H1 (cell line): ENCODE results near the gene SLC5A2. TPM values are rescaled to one million over a fixed set of nuclear protein-coding genes. Genes with fewer than 3 reads are reported as not detected.

Experiments
- CTCF ChIA-PET: fragments of 300-600 bp; sonication (Branson Sonifier 250); formaldehyde crosslinking; loops from one replicate; lab custom pipeline; 2021; ENCODE audit not compliant: partially characterized antibody; lab: Charles Lee
- POLR2A ChIA-PET: fragments of 300-600 bp; sonication (Branson Sonifier 250); formaldehyde crosslinking; loops from one replicate; lab custom pipeline; 2021; ENCODE audit warnings: inconsistent platforms; ENCODE audit not compliant: partially characterized antibody; lab: Charles Lee
- DNase-seq, 2 experiments: peaks; one replicate each; pipeline versions ENCODE4 v3.0.0 to v3.0.0-alpha.2; 2010 to 2022; ENCODE audit warnings: low spot score in 2 of 2, low read depth in 1 of 2, mixed read lengths in 1 of 2
- FAIRE-seq: peaks from 2 replicates; lab custom pipeline; 2011; peaks lifted over from hg19 to GRCh38; lab: Jason Lieb, UNC
- H2AFZ ChIP-seq: 2 replicates; pipeline ENCODE4 v1.8.1; 2012; ENCODE audit warnings: low read length, inconsistent platforms
- H2AK5ac ChIP-seq: 2 replicates; pipeline ENCODE4 v1.6.1; 2013; ENCODE audit warnings: low read depth, low read length
- H2BK120ac ChIP-seq: replicated peaks from 2 replicates; pipeline ENCODE3; 2013; ENCODE audit warnings: low read depth, low read length, inconsistent platforms
- H2BK12ac ChIP-seq: 2 replicates; pipeline ENCODE4 v1.6.1; 2013; ENCODE audit warnings: low read depth, low read length
- H2BK15ac ChIP-seq: 2 replicates; pipeline ENCODE4 v1.6.1; 2013; ENCODE audit warnings: low read length
- H2BK20ac ChIP-seq: 2 replicates; pipeline ENCODE4 v1.6.1; 2013; ENCODE audit warnings: low read length
- H2BK5ac ChIP-seq: 2 replicates; pipeline ENCODE4 v1.6.1; 2013; ENCODE audit warnings: low read depth, low read length
- H3K14ac ChIP-seq: 2 replicates; pipeline ENCODE4 v1.6.1; 2013; ENCODE audit warnings: inconsistent platforms; ENCODE audit not compliant: insufficient read length
- H3K18ac ChIP-seq: 2 replicates; pipeline ENCODE4 v1.6.1; 2013; ENCODE audit warnings: low read length; ENCODE audit errors: extremely low read depth
- H3K23ac ChIP-seq: 2 replicates; pipeline ENCODE4 v1.6.1; 2013; ENCODE audit warnings: inconsistent platforms; ENCODE audit not compliant: insufficient read length
- H3K23me2 ChIP-seq: 2 replicates; pipeline ENCODE4 v1.6.1; 2013; ENCODE audit warnings: low read depth, low read length
- H3K27ac ChIP-seq: 2 replicates; pipeline ENCODE4 v1.6.1; 2011; ENCODE audit warnings: low read depth, low read length, inconsistent platforms
- H3K27me3 ChIP-seq, 4 experiments: replicated peaks in 1 of 4; 1 replicate in 1 of 4; 2 replicates in 3 of 4; pipeline versions ENCODE4 v1.6.1 to v1.8.1; 2011 to 2013; ENCODE audit warnings: low read length in 3 of 4, mild to moderate bottlenecking in 3 of 4, inconsistent platforms in 2 of 4, mixed read lengths in 2 of 4, moderate library complexity in 1 of 4; ENCODE audit not compliant: control insufficient read depth in 3 of 4, insufficient read depth in 3 of 4; ENCODE audit errors: extremely low read depth in 1 of 4
- H3K36me3 ChIP-seq, 4 experiments: 2 replicates each; pipeline versions ENCODE4 v1.6.1 to v1.8.1; 2011 to 2013; ENCODE audit warnings: mild to moderate bottlenecking in 4 of 4, low read length in 3 of 4, moderate library complexity in 2 of 4, control low read depth in 1 of 4, inconsistent platforms in 1 of 4; ENCODE audit not compliant: insufficient read depth in 4 of 4, control insufficient read depth in 2 of 4
- H3K4ac ChIP-seq: replicated peaks from 2 replicates; pipeline ENCODE3; 2013; ENCODE audit warnings: low read length, low read depth, mixed read lengths, inconsistent platforms; ENCODE audit not compliant: insufficient read length
- H3K4me1 ChIP-seq, 4 experiments: replicated peaks in 1 of 4; 1 replicate in 1 of 4; 2 replicates in 3 of 4; pipeline versions ENCODE4 v1.6.1 to v1.8.1; 2011 to 2013; ENCODE audit warnings: low read length in 3 of 4, inconsistent platforms in 2 of 4, mixed read lengths in 1 of 4; ENCODE audit not compliant: insufficient read depth in 4 of 4, control insufficient read depth in 3 of 4
- H3K4me2 ChIP-seq, 2 experiments: 2 replicates each; pipeline versions ENCODE4 v1.6.1 to v1.8.1; 2011 to 2013; ENCODE audit warnings: low read depth in 2 of 2, low read length in 2 of 2, control low read depth in 1 of 2, inconsistent platforms in 1 of 2, mild to moderate bottlenecking in 1 of 2; ENCODE audit not compliant: insufficient read depth in 1 of 2
- H3K4me3 ChIP-seq, 4 experiments: fragments of 200-600, 300-600 bp in 1 of 4; sonication (generic), shearing (Covaris generic), sonication (Bioruptor Twin) in 1 of 4; 2 replicates each; pipeline versions ENCODE4 v1.5.1 to v1.8.1; 2011 to 2016; ENCODE audit warnings: low read length in 4 of 4, low read depth in 3 of 4, control low read depth in 2 of 4, inconsistent platforms in 2 of 4, mild to moderate bottlenecking in 2 of 4, mixed read lengths in 1 of 4, moderate library complexity in 1 of 4; ENCODE audit not compliant: insufficient read depth in 2 of 4; ENCODE audit errors: extremely low read depth in 1 of 4
- H3K56ac ChIP-seq: replicated peaks from 2 replicates; pipeline ENCODE3; 2013; ENCODE audit warnings: low read depth, mild to moderate bottlenecking, mixed read lengths, low read length, inconsistent platforms; ENCODE audit not compliant: insufficient read length
- H3K79me1 ChIP-seq: 2 replicates; pipeline ENCODE4 v1.6.1; 2013; ENCODE audit warnings: low read depth, low read length, control low read depth
- H3K79me2 ChIP-seq, 2 experiments: 2 replicates each; pipeline versions ENCODE4 v1.6.1 to v1.8.1; 2012 to 2013; ENCODE audit warnings: low read length in 2 of 2, mild to moderate bottlenecking in 2 of 2, inconsistent platforms in 1 of 2; ENCODE audit not compliant: insufficient read depth in 2 of 2, control insufficient read depth in 1 of 2
- H3K9ac ChIP-seq, 4 experiments: replicated peaks in 1 of 4; 1 replicate in 1 of 4; 2 replicates in 3 of 4; pipeline versions ENCODE4 v1.6.1 to v1.8.1; 2011 to 2013; ENCODE audit warnings: low read depth in 3 of 4, low read length in 3 of 4, control low read depth in 2 of 4, mild to moderate bottlenecking in 2 of 4, moderate library complexity in 2 of 4, inconsistent platforms in 1 of 4; ENCODE audit errors: extremely low read depth in 1 of 4
- H3K9me3 ChIP-seq, 2 experiments: 2 replicates each; pipeline versions ENCODE4 v1.6.1 to v1.8.1; 2012 to 2013; ENCODE audit warnings: mild to moderate bottlenecking in 2 of 2, moderate library complexity in 2 of 2, control low read depth in 1 of 2, inconsistent platforms in 1 of 2, low read depth in 1 of 2, low read length in 1 of 2, mixed read lengths in 1 of 2; ENCODE audit not compliant: insufficient read depth in 2 of 2
- H4K20me1 ChIP-seq, 2 experiments: replicated peaks in 1 of 2; 2 replicates each; pipeline versions ENCODE3 to v1.8.1; 2011 to 2013; ENCODE audit warnings: inconsistent platforms in 2 of 2, low read length in 2 of 2, mild to moderate bottlenecking in 1 of 2; ENCODE audit not compliant: insufficient read depth in 2 of 2, control insufficient read depth in 1 of 2
- H4K5ac ChIP-seq: 2 replicates; pipeline ENCODE4 v1.6.1; 2013; ENCODE audit warnings: low read length, low read depth, mixed read lengths, inconsistent platforms; ENCODE audit not compliant: insufficient read length
- H4K8ac ChIP-seq: 2 replicates; pipeline ENCODE4 v1.8.0; 2013; ENCODE audit warnings: mild to moderate bottlenecking, moderate library complexity, low read length, inconsistent platforms; ENCODE audit not compliant: insufficient read depth; ENCODE audit errors: extremely low read depth
- H4K91ac ChIP-seq: replicated peaks from 2 replicates; pipeline ENCODE3; 2013; ENCODE audit warnings: low read length, mixed read lengths, inconsistent platforms; ENCODE audit not compliant: insufficient read length
- RNF2 ChIP-seq: fragments of 200-900, 300-1000 bp; sonication (generic); IDR thresholded peaks from 2 replicates; pipeline ENCODE4 v1.7.1; 2016; ENCODE audit warnings: borderline replicate concordance, low read depth, mild to moderate bottlenecking, antibody characterized with exemption, low read length; ENCODE audit not compliant: poor library complexity, severe bottlenecking; ENCODE audit errors: missing control alignments
- SAP30 ChIP-seq: fragments of 300-600 bp; sonication (generic); IDR thresholded peaks from 2 replicates; pipeline ENCODE4 v1.7.1; 2012; ENCODE audit warnings: low read length, moderate library complexity, mild to moderate bottlenecking, inconsistent platforms; ENCODE audit not compliant: insufficient read depth, insufficient replicate concordance
- WGBS, 2 experiments: shearing (Covaris generic) in 1 of 2; methylation state at CpG; one replicate each; pipeline versions ENCODE4 v1.1.6 to v1.1.7; 2013 to 2015; ENCODE audit warnings: low lambda C conversion rate in 2 of 2, mixed read lengths in 2 of 2, inconsistent platforms in 1 of 2, low coverage in 1 of 2, missing lambda C conversion rate in 1 of 2; ENCODE audit not compliant: insufficient replicate concordance in 2 of 2, insufficient coverage in 1 of 2, insufficient read length in 1 of 2; ENCODE audit errors: extremely low coverage in 1 of 2, missing lambda C conversion rate in 1 of 2; 5-methylcytosine and 5-hydroxymethylcytosine counted together
- polyA plus RNA-seq, 7 experiments: library from polyadenylated mRNA; depleted of rRNA in 3 of 7; stranded (reverse) in 5 of 7; unstranded in 2 of 7; fragments of >200 nt in 5 of 7; fragments of 200-250 nt in 2 of 7; gene quantifications; 1 replicate in 5 of 7; 2 replicates in 1 of 7; 4 replicates in 1 of 7; pipeline versions ENCODE4 v1.2.1 to v1.2.3, GENCODE V29; 2011 to 2013; ENCODE audit warnings: missing spikeins in 2 of 7, mixed read lengths in 2 of 7
- total RNA-seq: library from RNA; stranded (reverse); fragmentation: NEBNext Ultra II Directional; extraction: Animal tissue kit (Norgen Biotek cat#: 25700); gene quantifications from 2 replicates; pipeline ENCODE4 v1.2.1, GENCODE V29; 2021

Gene SLC5A2
- total and polyA plus RNA-seq, 2 of the 8 experiments (the other 6 are each of a cell fraction or from before 2014, with no cell fraction given): 0.56 to 4.4 TPM

GRCh38 chr16:31508706-31509195 is 25.8 kb downstream of the SLC5A2 start:
- no peak for TF ChIP-seq RNF2
- TF ChIP-seq SAP30: peak; percentile 3
- Histone ChIP-seq H3K9me3 (no peaks in the 10 kb centered on the region), H3K27ac (peak overlapping the region; percentile 64; the same call in 1 of the 2 replicates), H4K20me1 (no peaks in the 10 kb centered on the region), H2BK5ac (no peak overlapping the region), H3K14ac (no peak overlapping the region), H3K4ac (no peak overlapping the region), H3K9ac (peak overlapping the region; percentile 62 to 85 (median 76)), H3K79me1 (0 out of 2 replicates have a peak, but pooled peaks cover 2% of the 10 kb centered on the region), H3K23ac (no peak overlapping the region), H3K4me1 (peaks cover 0 to 4% (median 2%) of the 10 kb centered on the region in 4 experiments; a peak in 3 of 7 replicates), H3K18ac (no peak overlapping the region), H3K27me3 (no peaks in the 10 kb centered on the region), H3K56ac (peak overlapping the region; percentile 71), H4K91ac (no peak overlapping the region), H2BK15ac (no peak overlapping the region), H2AK5ac (no peak overlapping the region), H2BK12ac (no peak overlapping the region), H3K4me2 (peak overlapping the region; percentile 90 to 95), H3K79me2 (peaks cover 0 to 6% of the 10 kb centered on the region in 2 experiments; a peak in 1 of 4 replicates), H3K23me2 (peaks cover 4% of the 10 kb centered on the region; the same call in 1 of the 2 replicates), H3K36me3 (no peaks in the 10 kb centered on the region), H2AFZ (peak overlapping the region; percentile 2; the same call in 1 of the 2 replicates), H2BK20ac (no peak overlapping the region), H3K4me3 (peak overlapping the region; percentile 67 to 88 (median 86)), H2BK120ac (no peak overlapping the region), H4K8ac (no peak overlapping the region), H4K5ac (no peak overlapping the region)
- POLR2A ChIA-PET: interaction anchor here (0.8 to 3.3 kb wide), 15 partner anchors 10 to 205 kb away, joined by 3 to 27 read pairs (median 5); partner anchors contain the start of gene AHSP
- 74% methylated on average over 6 of the region's 6 CpGs; no CpG with 5 or more reads in 1 of the 2 experiments for WGBS, 2 experiments
- CTCF ChIA-PET: interaction anchor here (0.9 to 1.2 kb wide), 3 partner anchors 12 to 57 kb away, joined by 3 read pairs; no protein-coding TSS in a partner anchor
- no peak for DNase-seq
- FAIRE-seq: no peak
